Measurements from ENCODE around the gene AUNIP.

DNA sequence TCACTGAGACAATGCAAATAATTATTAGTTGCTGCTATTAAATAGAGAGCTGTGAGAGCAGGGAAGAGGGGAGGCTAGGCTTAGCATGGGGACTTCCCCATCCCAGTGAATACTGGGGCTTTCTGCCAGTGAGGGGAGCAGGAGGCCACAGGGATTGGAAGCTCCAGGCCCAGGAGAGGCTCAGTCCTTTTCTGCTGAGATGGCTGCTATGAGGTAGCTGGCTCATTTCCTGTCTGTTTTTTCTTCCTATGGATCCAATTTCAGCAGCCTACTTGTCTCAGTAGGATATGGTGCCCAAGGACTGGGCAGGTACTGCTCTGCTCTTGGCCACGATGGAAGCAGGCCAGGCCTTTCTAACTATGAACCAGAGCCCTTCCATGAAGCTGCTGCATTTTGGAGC lies 37.0 kb upstream of the AUNIP start:
- TF ChIP-seq, protein P1, sequence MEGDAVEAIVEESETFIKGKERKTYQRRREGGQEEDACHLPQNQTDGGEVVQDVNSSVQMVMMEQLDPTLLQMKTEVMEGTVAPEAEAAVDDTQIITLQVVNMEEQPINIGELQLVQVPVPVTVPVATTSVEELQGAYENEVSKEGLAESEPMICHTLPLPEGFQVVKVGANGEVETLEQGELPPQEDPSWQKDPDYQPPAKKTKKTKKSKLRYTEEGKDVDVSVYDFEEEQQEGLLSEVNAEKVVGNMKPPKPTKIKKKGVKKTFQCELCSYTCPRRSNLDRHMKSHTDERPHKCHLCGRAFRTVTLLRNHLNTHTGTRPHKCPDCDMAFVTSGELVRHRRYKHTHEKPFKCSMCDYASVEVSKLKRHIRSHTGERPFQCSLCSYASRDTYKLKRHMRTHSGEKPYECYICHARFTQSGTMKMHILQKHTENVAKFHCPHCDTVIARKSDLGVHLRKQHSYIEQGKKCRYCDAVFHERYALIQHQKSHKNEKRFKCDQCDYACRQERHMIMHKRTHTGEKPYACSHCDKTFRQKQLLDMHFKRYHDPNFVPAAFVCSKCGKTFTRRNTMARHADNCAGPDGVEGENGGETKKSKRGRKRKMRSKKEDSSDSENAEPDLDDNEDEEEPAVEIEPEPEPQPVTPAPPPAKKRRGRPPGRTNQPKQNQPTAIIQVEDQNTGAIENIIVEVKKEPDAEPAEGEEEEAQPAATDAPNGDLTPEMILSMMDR (IDR thresholded peaks at IDR 0.05 in 8 of 11, conservative IDR thresholded peaks at IDR 0.05 in 3 of 11) = no peak
- TF ChIP-seq POLR2A (IDR thresholded peaks at IDR 0.05) = no peak
- TF ChIP-seq POLR2AphosphoS5 (IDR thresholded peaks at IDR 0.05) = no peak
